ENCODE data around the gene GAB3. TPM values are rescaled to one million over a fixed set of nuclear protein-coding genes. Genes with fewer than 3 reads are reported as not detected.
A peak's percentile ranks its signal among the peaks of the same experiment; 100 is the strongest.
"Not testable (repeated sequence)": the region's sequence is repeated elsewhere in the genome, so short reads cannot be mapped to it uniquely, and the experiment has no call there.

The GAB3 gene
- polyA plus RNA-seq, 1 donor, result 5.2 TPM

DNA sequence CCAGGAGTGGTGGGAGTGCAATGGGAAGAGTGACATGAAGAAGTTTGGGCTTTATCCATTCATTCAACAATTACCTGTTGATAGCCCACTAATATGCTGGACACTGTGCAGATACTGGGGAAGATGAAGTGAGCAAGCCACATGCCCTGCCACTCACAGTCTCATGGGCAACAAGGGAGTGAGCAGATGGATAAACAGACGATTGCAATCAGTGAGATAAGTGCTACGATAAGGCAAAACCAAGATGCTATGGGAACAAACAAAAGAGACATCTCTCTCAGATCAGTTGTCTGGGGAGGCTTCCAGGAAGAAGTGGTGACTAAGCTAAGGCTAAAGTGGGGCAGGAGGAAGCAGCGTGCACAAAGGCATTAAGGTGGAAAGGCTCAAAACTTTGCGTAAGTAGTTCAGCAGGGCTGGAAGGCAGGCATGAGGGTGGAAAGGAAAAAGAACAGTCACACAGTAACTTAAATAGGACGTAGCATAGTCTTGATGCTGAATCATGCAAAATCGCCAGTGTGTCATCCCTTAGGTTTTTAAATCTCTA is 31.7 kb downstream of the GAB3 start:
- DNase-seq, result no peak

DNA sequence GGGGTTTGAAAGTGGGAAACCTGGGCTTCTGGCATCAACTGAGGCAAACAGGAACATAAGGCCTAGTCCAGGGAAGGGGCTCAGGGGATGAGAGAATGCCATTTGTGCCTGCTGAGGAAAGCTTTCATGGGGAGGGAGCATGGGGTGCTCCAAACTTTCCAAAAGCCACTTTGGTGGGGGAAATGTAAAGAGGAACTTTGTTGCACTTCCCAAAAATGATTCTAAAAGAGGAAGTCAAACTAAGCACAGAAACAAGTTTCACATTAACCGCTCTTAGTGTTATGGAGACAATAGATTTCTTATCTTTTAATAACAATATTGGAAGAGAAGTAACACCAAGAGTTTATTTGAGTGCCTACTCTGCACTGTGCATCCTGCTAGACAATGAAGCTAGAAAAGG is 32.3 kb downstream of the GAB3 start:
- DNase-seq, result no peak

- DNase-seq, result no peak
Measured at GRCh38 chrX:154717824-154718223, 33.1 kb downstream of the GAB3 start.

DNA sequence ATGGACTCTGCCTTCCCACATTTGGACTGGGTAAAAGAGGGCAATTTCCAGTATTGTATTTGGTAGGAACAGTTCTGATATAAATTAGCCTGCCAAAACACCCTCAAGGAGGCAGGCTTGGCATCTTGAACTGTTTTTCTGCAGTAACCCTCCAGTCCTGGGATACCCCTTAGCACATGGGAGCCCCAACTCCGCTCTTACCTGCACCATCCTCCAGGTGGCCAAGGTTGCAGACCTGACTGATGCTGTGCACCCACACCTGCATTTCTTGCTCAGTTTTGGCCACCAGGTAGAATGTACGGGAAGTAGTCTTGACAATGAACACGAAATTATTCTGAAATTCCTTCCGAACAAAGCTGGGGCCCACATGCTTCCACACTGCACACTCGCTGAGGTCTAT is 35.1 kb downstream of the GAB3 start:
- DNase-seq, result no peak

DNA sequence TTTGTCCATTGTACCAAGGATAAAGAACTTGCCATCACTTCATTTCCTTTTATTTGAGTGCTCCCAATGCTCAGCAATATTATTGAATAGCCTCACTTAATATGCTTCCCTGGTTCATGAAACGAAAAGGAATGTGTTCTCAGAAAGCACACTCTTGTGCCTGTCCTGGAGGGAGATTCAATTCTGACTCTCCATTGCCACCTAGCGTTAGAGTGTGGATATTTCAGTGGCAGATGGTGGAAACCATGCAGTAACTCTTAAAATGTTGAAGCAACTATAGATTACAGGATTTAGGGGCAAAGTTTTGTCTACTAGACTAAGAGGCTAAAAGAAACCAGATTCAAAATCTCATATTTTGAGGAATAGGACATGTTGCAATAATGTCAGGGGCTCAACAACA is 36.0 kb downstream of the GAB3 start:
- no peak for DNase-seq

- DNase-seq, result no peak
Measured at GRCh38 chrX:154712781-154713740, 37.8 kb downstream of the GAB3 start.

DNA sequence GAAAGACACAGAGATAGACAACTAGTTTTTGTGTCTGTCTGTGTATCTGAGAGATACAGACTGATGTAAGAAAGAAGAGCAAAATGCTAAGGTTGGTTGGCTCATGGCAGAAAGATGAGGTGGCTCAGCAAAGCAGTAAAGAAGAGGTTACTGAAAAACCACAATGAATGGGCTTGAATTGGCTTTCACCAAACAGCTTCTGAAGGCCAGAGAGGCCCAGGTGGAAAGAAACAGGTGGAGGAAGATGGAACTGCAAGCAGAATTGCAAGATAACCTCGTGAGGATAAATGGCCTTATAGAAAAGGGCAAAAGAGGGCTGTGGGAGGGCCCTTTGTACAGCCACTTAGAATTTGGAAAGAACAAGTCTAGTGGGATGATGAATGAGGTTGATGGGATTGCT is 39.6 kb downstream of the GAB3 start:
- no peak for DNase-seq

DNA sequence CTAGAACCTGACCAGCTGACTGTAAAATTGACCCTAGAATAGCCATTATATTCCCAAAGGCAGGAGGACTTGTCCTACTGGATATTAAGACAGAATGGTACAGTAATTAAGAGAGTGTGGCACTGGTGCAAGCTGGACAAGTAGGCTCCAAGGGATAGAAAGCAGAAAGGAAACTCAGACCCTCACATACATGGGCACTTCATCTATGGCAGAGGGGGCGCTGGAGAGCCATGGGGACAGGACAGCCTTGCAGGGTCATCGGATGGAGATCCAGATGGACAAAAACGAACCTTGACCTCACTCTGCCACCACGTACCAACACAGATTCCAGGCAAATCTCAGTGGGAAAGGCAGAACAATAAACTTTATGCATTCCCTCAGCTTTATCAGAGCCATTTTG is 40.6 kb downstream of the GAB3 start:
- no peak for DNase-seq

DNA sequence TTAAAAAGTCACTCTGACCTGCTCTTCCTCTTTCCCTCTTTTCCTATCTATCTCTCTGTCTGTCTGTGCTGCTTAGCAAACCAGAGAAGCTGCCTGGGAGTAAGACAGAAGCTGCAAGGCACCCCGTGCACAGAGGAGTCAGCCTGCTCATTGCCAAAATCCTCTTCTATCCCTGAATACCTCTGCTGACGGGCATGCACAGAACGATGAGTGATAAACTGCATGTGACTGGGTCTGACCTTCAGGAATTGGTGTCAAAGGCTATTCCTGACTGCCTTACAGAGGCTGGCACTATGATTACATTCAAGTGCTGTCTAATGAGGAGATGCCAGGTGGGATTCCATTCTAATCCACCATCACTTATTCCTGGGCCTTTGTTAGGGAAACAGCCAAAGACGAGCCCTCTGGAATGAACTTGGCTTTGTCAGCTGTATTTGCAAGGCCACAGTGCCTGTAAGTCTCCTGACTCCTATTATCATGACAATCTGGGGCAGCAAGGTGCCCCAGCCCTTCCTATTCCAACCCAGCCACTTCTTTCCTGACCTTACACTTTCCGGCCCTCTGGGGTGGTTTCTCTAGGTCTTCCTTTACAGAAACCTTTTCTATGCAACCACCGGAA is 52.1 kb downstream of the GAB3 start:
- DNase-seq, result no peak

DNA sequence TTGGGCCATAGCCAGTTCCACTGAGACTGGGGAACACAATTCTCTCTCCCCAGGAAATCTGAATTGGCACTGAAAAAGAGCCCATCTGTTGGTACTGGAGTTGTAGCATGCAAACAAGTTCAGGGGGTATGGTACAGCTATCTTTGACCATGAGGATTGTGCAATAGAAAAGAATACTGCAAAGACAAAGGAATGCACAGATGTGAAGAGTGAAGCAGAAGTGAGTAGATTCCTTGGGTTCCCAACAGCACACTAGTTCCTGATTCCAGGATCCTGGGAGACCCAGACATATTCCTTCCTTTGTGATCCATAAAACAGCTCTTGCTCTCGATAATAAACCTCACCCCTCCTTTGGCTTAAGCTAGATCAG is 54.2 kb downstream of the GAB3 start:
- no peak for DNase-seq

GRCh38 chrX:154695911-154696675 is 54.8 kb downstream of the GAB3 start:
- peak; percentile 69 for DNase-seq

DNA sequence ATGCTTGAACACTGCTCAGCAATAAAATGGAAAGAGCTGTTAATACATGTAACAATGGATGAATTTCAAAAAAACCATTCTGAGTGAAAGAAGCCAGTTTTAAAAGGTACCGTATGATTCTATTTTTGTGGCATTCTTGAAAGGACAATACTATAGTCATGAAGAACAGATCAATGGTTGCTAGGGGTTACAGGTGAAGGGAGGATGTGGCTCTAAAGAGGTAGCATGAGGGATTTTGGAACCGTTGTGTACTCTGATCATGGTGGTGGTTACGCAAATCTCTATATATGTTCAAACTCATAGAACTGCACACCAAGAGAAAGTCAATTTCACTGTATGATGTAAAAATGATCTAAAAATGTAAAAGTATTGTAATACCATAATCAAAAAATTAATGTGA is 57.5 kb downstream of the GAB3 start:
- DNase-seq, result no peak

- not testable (repeated sequence) for DNase-seq
Measured at GRCh38 chrX:154690438-154690837, 60.4 kb downstream of the GAB3 start.

GRCh38 chrX:154672084-154672483 is 78.8 kb downstream of the GAB3 start:
- DNase-seq, result not testable (repeated sequence)

GRCh38 chrX:154670848-154671247 is 80.0 kb downstream of the GAB3 start:
- not testable (repeated sequence) for DNase-seq

GRCh38 chrX:154661899-154662298 is 89.0 kb downstream of the GAB3 start:
- DNase-seq, result no peak

DNA sequence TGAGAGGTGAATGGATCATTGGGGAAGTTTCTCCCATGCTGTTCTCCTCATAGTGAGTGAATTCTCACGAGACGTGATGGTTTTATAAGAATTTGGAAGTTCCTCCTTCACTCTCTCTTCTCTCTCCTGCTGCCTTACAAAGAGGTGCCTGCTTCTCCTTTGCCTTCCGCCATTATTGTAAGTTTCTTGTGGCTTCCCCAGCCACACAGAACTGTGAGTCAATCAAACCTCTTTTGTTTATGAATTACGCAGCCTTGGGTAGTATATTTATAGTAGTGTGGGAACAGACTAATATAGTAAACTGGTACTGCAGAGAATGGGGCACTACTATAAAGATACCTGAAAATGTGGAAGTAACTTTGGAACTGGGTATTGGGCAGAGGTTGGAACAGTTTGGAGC is 89.7 kb downstream of the GAB3 start:
- DNase-seq, result no peak

- no peak for DNase-seq
Measured at GRCh38 chrX:154660541-154660940, 90.3 kb downstream of the GAB3 start.

GRCh38 chrX:154658957-154659356 is 91.9 kb downstream of the GAB3 start:
- DNase-seq, result no peak

DNA sequence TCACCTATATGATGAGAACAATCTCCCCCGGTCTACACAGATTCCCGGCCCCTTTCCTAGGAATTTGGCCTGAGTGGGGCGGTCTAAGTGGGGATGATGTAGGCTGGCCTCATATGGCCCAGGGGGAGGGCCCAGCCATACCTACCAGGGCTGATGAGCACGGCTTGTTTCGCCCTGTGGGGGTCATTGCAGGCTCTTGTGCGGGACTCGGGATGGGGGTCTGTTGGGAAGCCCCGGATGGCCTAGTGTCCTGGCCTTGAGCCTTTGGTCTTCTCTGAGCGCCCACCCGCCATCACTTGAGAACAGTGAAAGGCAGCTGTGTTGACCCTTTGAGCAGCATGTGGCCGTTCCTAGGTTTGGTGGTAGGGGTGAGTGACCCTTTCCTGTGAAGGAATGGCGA is 92.7 kb downstream of the GAB3 start:
- DNase-seq, result no peak

DNA sequence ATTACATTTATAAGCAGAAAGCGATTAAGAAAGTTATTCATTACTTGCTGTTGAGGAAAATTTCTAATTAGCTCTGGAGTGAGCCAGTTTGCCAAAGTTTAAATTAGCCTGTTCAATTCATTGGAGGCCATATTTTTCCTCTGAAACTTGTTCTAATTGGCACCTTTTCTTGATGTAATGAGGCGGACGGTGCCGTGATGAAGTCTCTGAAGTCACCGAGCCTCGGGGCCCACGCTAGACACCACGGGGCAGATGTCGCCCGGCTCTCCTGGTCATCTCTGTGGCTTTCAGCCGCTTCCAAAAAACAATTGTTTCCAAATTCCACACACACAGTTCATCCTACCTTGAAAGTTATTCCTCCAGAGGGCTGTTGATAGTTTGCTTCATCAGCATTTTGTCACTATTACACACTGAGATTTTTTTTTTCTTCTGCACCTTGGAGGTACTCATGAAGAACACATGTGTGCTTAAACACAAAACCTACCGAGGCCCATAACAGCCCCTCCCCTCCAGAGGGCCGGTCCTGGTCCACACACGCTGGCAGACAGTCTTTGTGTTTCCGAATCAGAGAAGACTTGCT is 93.6 kb downstream of the GAB3 start:
- DNase-seq, result no peak

GRCh38 chrX:154655786-154656185 is 95.1 kb downstream of the GAB3 start:
- DNase-seq, result no peak

DNA sequence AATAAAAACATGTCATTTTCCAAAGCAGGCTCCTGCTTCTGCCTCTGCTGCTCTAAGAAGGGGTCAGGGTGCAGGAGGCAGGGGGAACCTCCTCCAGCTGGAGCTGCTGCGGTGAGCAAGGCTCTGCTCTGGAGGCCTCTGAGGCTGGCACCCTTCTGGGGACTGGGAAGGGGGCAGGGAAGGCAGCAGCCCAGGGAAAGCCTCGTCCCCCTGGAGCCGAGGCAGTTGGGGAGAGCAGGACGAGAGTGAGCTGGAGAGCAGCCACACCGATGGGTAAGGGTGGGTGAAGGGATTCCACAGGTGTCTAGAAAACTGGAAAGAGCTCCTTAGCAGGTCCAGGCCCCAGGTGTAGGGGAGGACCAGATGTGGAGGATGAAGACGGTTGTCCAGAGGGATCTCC is 95.5 kb downstream of the GAB3 start:
- no peak for DNase-seq
